HepG2 (cell line): ENCODE results near the gene C1orf50. TPM values are rescaled to one million over a fixed set of nuclear protein-coding genes. Genes with fewer than 3 reads are reported as not detected.

Experiments
- ATAC-seq: fragments of 200-7000 bp; cut with Tn5 transposase; 3 replicates; pipeline ENCODE4 v1.9.1; 2020; ENCODE audit warnings: mild to moderate bottlenecking, moderate library complexity
- BruUV-seq: library from RNA; stranded (reverse); fragments of 400-500 nt; replicated peaks from 2 replicates; lab custom pipeline; 2021; lab: Mats Ljungman, UMichigan
- CTCF ChIA-PET: fragments of 300-600 bp; formaldehyde crosslinking; extraction: SDS; loops from one replicate; lab custom pipeline; 2021; ENCODE audit warnings: low total read pairs, inconsistent platforms, low intra/inter-chr PET ratio; lab: Yijun Ruan, JAX
- POLR2A ChIA-PET: fragments of 350-600 bp; sonication (Branson Sonifier 250); formaldehyde crosslinking; loops from one replicate; lab custom pipeline; 2020; ENCODE audit warnings: antibody characterized with exemption, inconsistent platforms; lab: Yijun Ruan, JAX
- DNase-seq: peaks from one replicate; pipeline ENCODE4 v3.0.0-alpha.2; 2015; ENCODE audit warnings: low spot score
- FAIRE-seq: peaks from 3 replicates; lab custom pipeline; 2011; peaks lifted over from hg19 to GRCh38; lab: Jason Lieb, UNC
- H2AFZ ChIP-seq: one replicate; pipeline ENCODE4 v1.6.1; 2011; ENCODE audit warnings: low read length, inconsistent platforms
- H3K27ac ChIP-seq: fragments of 300-600 bp; 3 replicates; pipeline ENCODE4 v1.8.0; 2011; ENCODE audit warnings: mixed run types, mild to moderate bottlenecking, mixed read lengths, low read length, inconsistent platforms; ENCODE audit not compliant: insufficient read depth; ENCODE audit errors: extremely low read length
- H3K27me3 ChIP-seq, 2 experiments: fragments of 200-600 bp in 1 of 2; 2 replicates in 1 of 2; 3 replicates in 1 of 2; pipeline versions ENCODE4 v1.6.0 to v1.8.0; 2011; ENCODE audit warnings: low read length in 2 of 2, mild to moderate bottlenecking in 2 of 2, moderate library complexity in 2 of 2, inconsistent platforms in 1 of 2; ENCODE audit not compliant: insufficient read depth in 2 of 2, control insufficient read depth in 1 of 2
- H3K36me3 ChIP-seq, 2 experiments: fragments of 200-600 bp in 1 of 2; replicated peaks in 1 of 2; 2 replicates in 1 of 2; 3 replicates in 1 of 2; pipeline versions ENCODE4 v1.5.1 to v1.8.0; 2011; ENCODE audit warnings: low read length in 2 of 2, inconsistent platforms in 1 of 2; ENCODE audit not compliant: insufficient read depth in 2 of 2, control insufficient read depth in 1 of 2
- H3K4me1 ChIP-seq: 2 replicates; pipeline ENCODE4 v1.5.1; 2012; ENCODE audit warnings: low read length, inconsistent platforms; ENCODE audit not compliant: insufficient read depth
- H3K4me2 ChIP-seq: 2 replicates; pipeline ENCODE4 v1.6.0; 2011; ENCODE audit warnings: low read depth, low read length, inconsistent platforms
- H3K4me3 ChIP-seq, 3 experiments: fragments of 200-600 bp in 1 of 3; sonication (generic), shearing (Covaris generic) in 1 of 3; replicated peaks in 1 of 3; 2 replicates each; pipeline ENCODE4 v1.5.1; 2011 to 2016; ENCODE audit warnings: low read length in 3 of 3, inconsistent platforms in 2 of 3, low read depth in 2 of 3, mild to moderate bottlenecking in 2 of 3, control low read depth in 1 of 3, mixed read lengths in 1 of 3; ENCODE audit not compliant: insufficient read depth in 1 of 3
- H3K79me2 ChIP-seq: one replicate; pipeline ENCODE4 v1.6.1; 2011; ENCODE audit warnings: low read length, inconsistent platforms; ENCODE audit not compliant: insufficient read depth
- H3K9ac ChIP-seq: 2 replicates; pipeline ENCODE4 v1.6.0; 2011; ENCODE audit warnings: mild to moderate bottlenecking, low read depth, low read length, inconsistent platforms; ENCODE audit not compliant: insufficient read depth
- H3K9me3 ChIP-seq: 2 replicates; pipeline ENCODE4 v1.5.1; 2012; ENCODE audit warnings: mild to moderate bottlenecking, low read length
- H4K20me1 ChIP-seq: 2 replicates; pipeline ENCODE4 v1.6.0; 2011; ENCODE audit warnings: inconsistent platforms, mild to moderate bottlenecking, low read length, moderate library complexity; ENCODE audit not compliant: insufficient read depth
- CENPX ChIP-seq: sonication (generic); formaldehyde crosslinking; IDR thresholded peaks from 2 replicates; pipeline ENCODE4 v1.9.0; 2021; ENCODE audit warnings: mild to moderate bottlenecking, missing genetic modification reagents, moderate library complexity
- KDM4B ChIP-seq: sonication (generic); formaldehyde crosslinking; IDR thresholded peaks from 2 replicates; pipeline ENCODE4 v1.4.0; 2020; ENCODE audit warnings: missing genetic modification reagents
- KMT2A ChIP-seq: sonication (generic); formaldehyde crosslinking; IDR thresholded peaks from 2 replicates; pipeline ENCODE4 v1.4.0; 2020; ENCODE audit warnings: missing genetic modification reagents
- NONO ChIP-seq, 2 experiments: fragments of 450-650 bp in 1 of 2; sonication (generic) in 1 of 2; formaldehyde crosslinking in 1 of 2; IDR thresholded peaks in 1 of 2; conservative IDR thresholded peaks in 1 of 2; 2 replicates each; pipeline versions ENCODE4 v1.6.1 to v1.8.0; 2017 to 2022; ENCODE audit warnings: mild to moderate bottlenecking in 1 of 2, missing genetic modification reagents in 1 of 2, moderate library complexity in 1 of 2
- NR2F2 ChIP-seq: IDR thresholded peaks from 2 replicates; pipeline ENCODE4 v1.6.1; 2012; ENCODE audit warnings: low read depth, inconsistent platforms, borderline replicate concordance
- PCBP2 ChIP-seq: fragments of 200-400 bp; formaldehyde crosslinking; optimal IDR thresholded peaks from 2 replicates; pipeline ENCODE3; 2018; ENCODE audit warnings: low read length, low read depth; ENCODE audit not compliant: poor library complexity, severe bottlenecking
- POLR2G ChIP-seq: fragments of 200-400 bp; formaldehyde crosslinking; IDR thresholded peaks from 2 replicates; pipeline ENCODE4 v1.6.1; 2018; ENCODE audit warnings: mild to moderate bottlenecking, low read depth, low read length, moderate library complexity
- REL ChIP-seq: sonication (generic); formaldehyde crosslinking; conservative IDR thresholded peaks from 2 replicates; pipeline ENCODE4 v1.8.0; 2022; ENCODE audit warnings: mild to moderate bottlenecking, missing genetic modification reagents, moderate library complexity
- ZFP41 ChIP-seq: sonication (generic); formaldehyde crosslinking; IDR thresholded peaks from 2 replicates; pipeline ENCODE4 v1.4.0; 2020; ENCODE audit warnings: mild to moderate bottlenecking, missing genetic modification reagents, borderline replicate concordance
- ZNF234 ChIP-seq: sonication (generic); formaldehyde crosslinking; conservative IDR thresholded peaks from 2 replicates; pipeline ENCODE4 v1.5.1; 2020; ENCODE audit warnings: mild to moderate bottlenecking, missing genetic modification reagents
- ZNF547 ChIP-seq: sonication (generic); formaldehyde crosslinking; IDR thresholded peaks from 2 replicates; pipeline ENCODE4 v1.5.1; 2020; ENCODE audit warnings: mild to moderate bottlenecking, missing genetic modification reagents
- ZNF614 ChIP-seq: IDR thresholded peaks from 2 replicates; pipeline ENCODE4 v1.6.1; 2018; ENCODE audit warnings: missing biosample characterization, missing genetic modification reagents, inconsistent platforms, borderline replicate concordance
- WGBS: methylation state at CpG from one replicate; pipeline ENCODE4 v1.1.6; 2017; ENCODE audit warnings: low lambda C conversion rate; 5-methylcytosine and 5-hydroxymethylcytosine counted together
- in situ Hi-C: cut with HindIII; loops from 2 replicates; pipeline ENCODE4 v1.10.0; 2017; ENCODE audit warnings: low pct_unique_long_range_greater_than_20kb; ENCODE audit not compliant: extremely low pct_ligation_motif_present
- intact Hi-C: fragments of 100-400 bp; cut with micrococcal nuclease; formaldehyde crosslinking; loops from one replicate; pipeline ENCODE4 v1.10.0; 2022; ENCODE audit not compliant: unreplicated experiment
- polyA plus RNA-seq, 8 experiments: library from polyadenylated mRNA; depleted of rRNA in 3 of 8; stranded (reverse) in 7 of 8; unstranded in 1 of 8; fragments of >200 nt; fragmentation: Illumina TruSeq in 4 of 8; extraction: Trizol in 4 of 8; gene quantifications; 2 replicates each; pipeline versions ENCODE4 v1.2.1 to v1.2.3, GENCODE V29; 2011 to 2016; ENCODE audit warnings: low read depth in 4 of 8, missing spikeins in 1 of 8, mixed read lengths in 1 of 8; ENCODE audit not compliant: insufficient read depth in 1 of 8
- total RNA-seq, 5 experiments: library from RNA; depleted of rRNA; stranded (reverse); fragments of >200 nt; fragmentation: Illumina TruSeq; extraction: Trizol; gene quantifications; 2 replicates each; pipeline ENCODE4 v1.2.3, GENCODE V29; 2016; ENCODE audit warnings: low read depth in 1 of 5
- TF ChIP-seq, protein P1 (sequence below), 2 experiments: sonication (generic) in 1 of 2; formaldehyde crosslinking in 1 of 2; IDR thresholded peaks; 2 replicates each; pipeline versions ENCODE4 v1.5.1 to v1.6.1; 2011 to 2020; ENCODE audit warnings: borderline replicate concordance in 1 of 2, low read depth in 1 of 2, low read length in 1 of 2, mild to moderate bottlenecking in 1 of 2, missing genetic modification reagents in 1 of 2, moderate library complexity in 1 of 2
- TF ChIP-seq, protein P2 (sequence below): sonication (generic); formaldehyde crosslinking; IDR thresholded peaks from 2 replicates; pipeline ENCODE4 v1.9.0; 2021; ENCODE audit warnings: missing genetic modification reagents, mild to moderate bottlenecking, borderline replicate concordance
- TF ChIP-seq, protein P3 (sequence below): sonication (generic); formaldehyde crosslinking; IDR thresholded peaks from 2 replicates; pipeline ENCODE4 v1.8.0; 2022; ENCODE audit warnings: missing genetic modification reagents, mild to moderate bottlenecking, inconsistent platforms, borderline replicate concordance
- TF ChIP-seq, protein P4 (sequence below): sonication (generic); formaldehyde crosslinking; conservative IDR thresholded peaks from 2 replicates; pipeline ENCODE4 v1.4.0; 2020; ENCODE audit warnings: missing genetic modification reagents

Gene C1orf50
- total and polyA plus RNA-seq, 2 of the 13 experiments (the other 11 are each of a cell fraction or from before 2014, with no cell fraction given), result 4.3 to 4.8 TPM

DNA sequence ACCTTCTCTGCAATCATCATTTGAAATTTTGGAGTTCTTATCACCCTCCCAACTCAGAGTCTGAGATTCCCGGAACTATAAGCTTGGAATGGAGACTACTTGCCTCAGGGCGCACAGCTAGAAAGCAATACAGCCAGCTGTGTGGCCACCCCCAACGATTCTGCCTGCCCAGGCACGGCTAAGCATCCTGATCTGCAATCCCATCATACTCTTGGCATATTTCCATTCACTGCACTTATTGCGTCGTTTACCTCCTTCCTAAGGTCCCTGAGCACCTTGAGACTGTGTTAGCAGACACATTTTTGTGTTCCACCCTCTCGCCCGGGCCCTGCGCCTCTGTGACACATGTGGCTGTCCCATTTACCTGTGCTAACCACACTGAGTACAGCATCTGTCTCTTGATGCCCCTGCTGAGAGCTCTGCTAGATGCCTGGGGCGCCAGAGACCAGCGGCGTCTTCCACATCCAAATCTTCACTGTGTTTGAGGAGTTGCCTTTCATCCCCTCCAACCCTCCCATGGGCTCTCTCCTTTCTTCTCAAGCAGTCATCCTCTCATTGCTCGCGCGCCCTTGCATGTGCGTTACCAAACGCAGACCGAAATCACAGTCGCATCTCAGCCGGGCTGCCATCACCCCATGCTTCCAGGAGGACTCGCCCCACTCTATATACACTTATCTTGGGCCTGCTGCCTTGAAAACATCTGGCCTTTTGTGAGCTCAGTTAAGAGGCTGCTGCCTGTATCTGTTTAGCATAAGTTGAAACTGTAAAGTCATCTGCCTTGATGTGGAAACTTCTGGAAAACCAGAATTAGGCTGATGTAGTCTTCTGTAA, 23.5 kb upstream of the C1orf50 start:
- Histone ChIP-seq H3K9ac (no peak overlapping the region), H4K20me1 (no peaks in the 10 kb centered on the region), H3K27ac (no peak overlapping the region), H3K4me3 (no peak overlapping the region), H3K79me2 (no peaks in the 10 kb centered on the region), H3K9me3 (no peaks in the 10 kb centered on the region), H2AFZ (no peak overlapping the region), H3K4me2 (no peak overlapping the region), H3K27me3 (no peaks in the 10 kb centered on the region), H3K4me1 (peaks cover 50% of the 10 kb centered on the region), H3K36me3 (peaks cover 9 to 25% of the 10 kb centered on the region in 2 experiments; a peak in 3 of 5 replicates)
- WGBS, result 82% methylated on average over 21 of the region's 21 CpGs
- ATAC-seq (no peak), DNase-seq (no peak), FAIRE-seq (no peak)
- ChIA-PET POLR2A (interaction anchor here (1.3 kb wide), 1 partner anchor 61 kb away, joined by 4 read pairs; the partner anchor contains the start of gene YBX1), CTCF (no interaction called here)
- no TSS peak for BruUV-seq
- intact Hi-C loops, result loop anchor here (5.0 to 10.0 kb wide), 2 partner anchors 166 to 409 kb away; partner anchors contain the start of gene FOXJ3
- in situ Hi-C loops, result loop anchor here (10.0 to 25.0 kb wide), 2 partner anchors 406 to 599 kb away; partner anchors contain the start of gene FOXJ3
- TF ChIP-seq, protein P1, sequence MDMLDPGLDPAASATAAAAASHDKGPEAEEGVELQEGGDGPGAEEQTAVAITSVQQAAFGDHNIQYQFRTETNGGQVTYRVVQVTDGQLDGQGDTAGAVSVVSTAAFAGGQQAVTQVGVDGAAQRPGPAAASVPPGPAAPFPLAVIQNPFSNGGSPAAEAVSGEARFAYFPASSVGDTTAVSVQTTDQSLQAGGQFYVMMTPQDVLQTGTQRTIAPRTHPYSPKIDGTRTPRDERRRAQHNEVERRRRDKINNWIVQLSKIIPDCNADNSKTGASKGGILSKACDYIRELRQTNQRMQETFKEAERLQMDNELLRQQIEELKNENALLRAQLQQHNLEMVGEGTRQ (IDR thresholded peaks at IDR 0.05; ENCODE audit: low read depth, low read length), result no peak
- TF ChIP-seq, protein P1 (CRISPR knock-in tag; IDR thresholded peaks at IDR 0.05; ENCODE audit: borderline replicate concordance), result no peak
- no peak for TF ChIP-seq ZNF547
- no peak for TF ChIP-seq ZNF614 (CRISPR knock-in tag)
- no peak for TF ChIP-seq POLR2G
- TF ChIP-seq, protein P2, sequence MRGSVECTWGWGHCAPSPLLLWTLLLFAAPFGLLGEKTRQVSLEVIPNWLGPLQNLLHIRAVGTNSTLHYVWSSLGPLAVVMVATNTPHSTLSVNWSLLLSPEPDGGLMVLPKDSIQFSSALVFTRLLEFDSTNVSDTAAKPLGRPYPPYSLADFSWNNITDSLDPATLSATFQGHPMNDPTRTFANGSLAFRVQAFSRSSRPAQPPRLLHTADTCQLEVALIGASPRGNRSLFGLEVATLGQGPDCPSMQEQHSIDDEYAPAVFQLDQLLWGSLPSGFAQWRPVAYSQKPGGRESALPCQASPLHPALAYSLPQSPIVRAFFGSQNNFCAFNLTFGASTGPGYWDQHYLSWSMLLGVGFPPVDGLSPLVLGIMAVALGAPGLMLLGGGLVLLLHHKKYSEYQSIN, result no peak
- no peak for TF ChIP-seq ZNF234
- TF ChIP-seq KDM4B (CRISPR knock-in tag), result no peak
- TF ChIP-seq, protein P3, sequence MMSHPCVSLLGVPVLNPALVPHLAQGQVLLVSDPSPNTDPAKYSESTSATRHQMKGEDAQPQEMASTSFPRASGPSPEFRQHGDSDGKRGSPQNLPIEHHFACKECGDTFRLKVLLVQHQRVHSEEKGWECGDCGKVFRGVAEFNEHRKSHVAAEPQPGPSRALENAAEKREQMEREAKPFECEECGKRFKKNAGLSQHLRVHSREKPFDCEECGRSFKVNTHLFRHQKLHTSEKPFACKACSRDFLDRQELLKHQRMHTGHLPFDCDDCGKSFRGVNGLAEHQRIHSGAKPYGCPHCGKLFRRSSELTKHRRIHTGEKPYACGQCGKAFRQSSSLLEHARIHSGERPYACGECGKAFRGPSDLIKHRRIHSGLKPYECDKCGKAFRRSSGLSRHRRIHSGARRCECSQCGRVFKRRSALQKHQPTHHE, result no peak
- no peak for TF ChIP-seq REL
- no peak for TF ChIP-seq CENPX (CRISPR knock-in tag)
- TF ChIP-seq NR2F2, result no peak
- no peak for TF ChIP-seq NONO (IDR thresholded peaks at IDR 0.05)
- no peak for TF ChIP-seq NONO (CRISPR knock-in tag; conservative IDR thresholded peaks at IDR 0.05)
- TF ChIP-seq PCBP2, result no peak
- no peak for TF ChIP-seq ZFP41
- TF ChIP-seq, protein P4, sequence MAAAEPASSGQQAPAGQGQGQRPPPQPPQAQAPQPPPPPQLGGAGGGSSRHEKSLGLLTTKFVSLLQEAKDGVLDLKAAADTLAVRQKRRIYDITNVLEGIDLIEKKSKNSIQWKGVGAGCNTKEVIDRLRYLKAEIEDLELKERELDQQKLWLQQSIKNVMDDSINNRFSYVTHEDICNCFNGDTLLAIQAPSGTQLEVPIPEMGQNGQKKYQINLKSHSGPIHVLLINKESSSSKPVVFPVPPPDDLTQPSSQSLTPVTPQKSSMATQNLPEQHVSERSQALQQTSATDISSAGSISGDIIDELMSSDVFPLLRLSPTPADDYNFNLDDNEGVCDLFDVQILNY, result no peak
- TF ChIP-seq KMT2A (CRISPR knock-in tag), result no peak
